ENCODE results near the gene MPP1. TPM values are rescaled to one million over a fixed set of nuclear protein-coding genes. Genes with fewer than 3 reads are reported as not detected.

MPP1 gene
- polyA plus RNA-seq, 1 of the 3 experiments (the other 2 are of a cell fraction) = 13.3 TPM

DNA sequence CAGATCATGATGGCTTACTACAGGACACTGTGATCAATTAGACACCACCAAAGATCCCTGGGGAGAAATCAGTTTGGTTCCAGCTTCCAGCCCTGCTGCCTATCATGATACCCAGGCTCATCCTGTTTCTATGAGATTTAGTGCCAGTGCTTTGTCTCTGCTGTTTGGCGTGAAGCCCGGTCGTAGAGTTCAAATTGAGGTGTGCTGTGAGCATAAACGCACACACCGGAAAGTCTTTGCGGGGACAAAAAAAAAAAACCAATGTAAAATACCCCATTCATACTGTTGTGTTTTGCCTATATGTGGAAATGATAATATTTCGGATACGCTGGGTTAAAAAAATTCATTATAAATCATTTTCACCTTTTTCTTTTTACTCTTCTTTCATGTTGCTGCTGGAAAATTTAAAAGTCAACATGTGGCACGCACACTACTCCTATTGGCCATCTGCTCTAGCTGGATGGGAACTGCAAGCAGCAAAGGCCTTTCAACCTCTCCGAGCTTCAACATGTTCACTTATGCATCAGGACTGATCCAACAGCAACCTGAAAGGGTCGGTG lies 43.2 kb downstream of the MPP1 start:
- Histone ChIP-seq H3K4me2 (peak overlapping the region; percentile 92), H3K36me3 (replicated peaks in 1 of 2; ENCODE audit: control insufficient read depth in 1 of 2, insufficient read depth in 2 of 2, low read length in 1 of 2) (peaks cover 22% of the 10 kb centered on the region in 2 experiments), H3K79me2 (ENCODE audit: insufficient read depth) (peaks cover 33% of the 10 kb centered on the region), H3K27me3 (ENCODE audit: insufficient read depth) (no peaks in the 10 kb centered on the region), H4K20me1 (ENCODE audit: insufficient read depth) (peaks cover 6% of the 10 kb centered on the region; the same call in 1 of the 2 replicates), H3F3A (replicated peaks; ENCODE audit: insufficient read depth) (no peaks in the 10 kb centered on the region), H3K9me3 (no peaks in the 10 kb centered on the region), H3K9me2 (no peaks in the 10 kb centered on the region), H3K9ac (peak overlapping the region; percentile 77; the same call in 1 of the 2 replicates), H3K27ac (ENCODE audit: low read depth in 2 of 2, low read length in 1 of 2) (peak overlapping the region; percentile 68 to 97), H2AFZ (ENCODE audit: low read depth) (peak overlapping the region; percentile 91), H3K4me1 (ENCODE audit: control insufficient read depth in 1 of 2, insufficient read depth in 2 of 2, low read depth in 1 of 2, low read length in 1 of 2) (peaks cover 0 to 9% of the 10 kb centered on the region in 2 experiments; a peak in 2 of 4 replicates), H3K4me3 (ENCODE audit: low read depth in 2 of 2, low read length in 1 of 2) (peak overlapping the region; percentile 77 to 80)
- peak; percentile 48 for DNase-seq
- CTCF ChIA-PET = interaction anchor here (1.1 to 3.3 kb wide), 3 partner anchors 11 to 44 kb away, joined by 4 to 17 read pairs (median 4); partner anchors contain the start of gene GAB3
- TF ChIP-seq, protein P1, sequence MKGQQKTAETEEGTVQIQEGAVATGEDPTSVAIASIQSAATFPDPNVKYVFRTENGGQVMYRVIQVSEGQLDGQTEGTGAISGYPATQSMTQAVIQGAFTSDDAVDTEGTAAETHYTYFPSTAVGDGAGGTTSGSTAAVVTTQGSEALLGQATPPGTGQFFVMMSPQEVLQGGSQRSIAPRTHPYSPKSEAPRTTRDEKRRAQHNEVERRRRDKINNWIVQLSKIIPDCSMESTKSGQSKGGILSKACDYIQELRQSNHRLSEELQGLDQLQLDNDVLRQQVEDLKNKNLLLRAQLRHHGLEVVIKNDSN (IDR thresholded peaks at IDR 0.05; ENCODE audit: borderline replicate concordance, low read depth) = no peak
- 0 out of 4 replicates have a peak, but pooled peaks of 1 of the 2 experiments have one; percentile 15 for TF ChIP-seq EP300 (IDR thresholded peaks at IDR 0.05; ENCODE audit: borderline replicate concordance in 1 of 2, low read depth in 1 of 2, low read length in 1 of 2)
- 0 out of 2 replicates have a peak, but pooled peaks have one; percentile 5 for TF ChIP-seq GABPA (IDR thresholded peaks at IDR 0.05; ENCODE audit: low read depth)
- peak; percentile 55; the same call in 1 of the 2 replicates for TF ChIP-seq MXI1 (IDR thresholded peaks at IDR 0.05; ENCODE audit: low read depth, low read length)
- TF ChIP-seq TAF1 (IDR thresholded peaks at IDR 0.05; ENCODE audit: borderline replicate concordance, low read depth, low read length) = peak; percentile 57; the same call in 1 of the 2 replicates
- WGBS (ENCODE audit: low lambda C conversion rate) = 14% methylated on average over 11 of the region's 11 CpGs
- POLR2A ChIA-PET = interaction anchor here (0.6 to 1.2 kb wide), 3 partner anchors 10 to 43 kb away, joined by 3 to 5 read pairs (median 3); partner anchors contain the start of gene MPP1

DNA sequence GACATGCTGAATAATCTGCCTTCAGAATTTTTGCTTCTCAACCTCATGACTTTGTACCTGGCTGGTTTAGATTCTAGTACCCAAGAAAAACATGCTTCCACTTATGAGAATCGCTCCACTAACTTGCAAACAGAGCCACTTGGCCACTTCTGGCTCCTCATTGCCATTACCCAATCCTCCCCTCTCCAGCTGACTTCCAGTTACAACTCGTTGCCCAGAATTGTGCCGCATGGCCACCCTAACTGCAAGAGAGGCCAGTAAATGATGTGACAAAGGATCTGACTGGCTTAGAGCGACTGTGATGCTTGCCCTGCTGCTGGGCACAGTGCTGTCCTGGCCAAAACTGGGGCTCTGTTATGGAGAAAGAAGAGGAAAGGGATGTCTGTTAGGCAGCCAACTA lies 46.6 kb downstream of the MPP1 start:
- no peak overlapping the region for H2AFZ ChIP-seq (ENCODE audit: low read depth)
- no peaks in the 10 kb centered on the region for H3K9me2 ChIP-seq
- H3K4me2 ChIP-seq = no peak overlapping the region
- H3K27ac ChIP-seq (ENCODE audit: low read depth in 2 of 2, low read length in 1 of 2) = no peak overlapping the region
- H3K9me3 ChIP-seq = no peaks in the 10 kb centered on the region
- ChIA-PET CTCF (interaction anchor here (1.6 kb wide), 1 partner anchor 10 kb away, joined by 5 read pairs; no protein-coding TSS in a partner anchor), POLR2A (no interaction called here)
- no peak for DNase-seq
- H3K27me3 ChIP-seq (ENCODE audit: insufficient read depth) = no peaks in the 10 kb centered on the region
- peaks cover 0 to 9% of the 10 kb centered on the region in 2 experiments; a peak in 2 of 4 replicates for H3K4me1 ChIP-seq (ENCODE audit: control insufficient read depth in 1 of 2, insufficient read depth in 2 of 2, low read depth in 1 of 2, low read length in 1 of 2)
- no peaks in the 10 kb centered on the region for H4K20me1 ChIP-seq (ENCODE audit: insufficient read depth)
- peaks cover 8% of the 10 kb centered on the region for H3K79me2 ChIP-seq (ENCODE audit: insufficient read depth)
- WGBS (ENCODE audit: low lambda C conversion rate) = 46% methylated on average over 4 of the region's 4 CpGs
- H3K36me3 ChIP-seq (replicated peaks in 1 of 2; ENCODE audit: control insufficient read depth in 1 of 2, insufficient read depth in 2 of 2, low read length in 1 of 2) = no peaks in the 10 kb centered on the region
- no peak overlapping the region for H3K9ac ChIP-seq
- TF ChIP-seq RXRA (IDR thresholded peaks at IDR 0.05; ENCODE audit: borderline replicate concordance, low read depth) (no peak), RCOR1 (IDR thresholded peaks at IDR 0.05; ENCODE audit: low read length) (no peak), CHD2 (IDR thresholded peaks at IDR 0.05; ENCODE audit: low read length, partially characterized antibody) (no peak), EP300 (IDR thresholded peaks at IDR 0.05; ENCODE audit: borderline replicate concordance in 1 of 2, low read depth in 1 of 2, low read length in 1 of 2) (no peak), FOXM1 (IDR thresholded peaks at IDR 0.05; ENCODE audit: low read depth) (no peak), ELF1 (IDR thresholded peaks at IDR 0.05) (no peak)
- TF ChIP-seq, protein P2, sequence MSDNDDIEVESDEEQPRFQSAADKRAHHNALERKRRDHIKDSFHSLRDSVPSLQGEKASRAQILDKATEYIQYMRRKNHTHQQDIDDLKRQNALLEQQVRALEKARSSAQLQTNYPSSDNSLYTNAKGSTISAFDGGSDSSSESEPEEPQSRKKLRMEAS (IDR thresholded peaks at IDR 0.05; ENCODE audit: low read depth) = no peak
- H3F3A ChIP-seq (replicated peaks; ENCODE audit: insufficient read depth) = no peaks in the 10 kb centered on the region
- no peak overlapping the region for H3K4me3 ChIP-seq (ENCODE audit: low read depth in 2 of 2, low read length in 1 of 2)

Data from SK-N-SH (cell line).